BJ (cell line): Measurements from ENCODE around the gene ZNF512B. TPM values are rescaled to one million over a fixed set of nuclear protein-coding genes. Genes with fewer than 3 reads are reported as not detected.
A peak's percentile ranks its signal among the peaks of the same experiment; 100 is the strongest.
"Not testable (repeated sequence)": the region's sequence is repeated elsewhere in the genome, so short reads cannot be mapped to it uniquely, and the experiment has no call there.

Experiments used
- CTCF ChIA-PET: fragments of 350-600 bp; formaldehyde crosslinking; extraction: SDS; loops from one replicate; lab custom pipeline; 2021; ENCODE audit warnings: antibody characterized with exemption, inconsistent platforms; lab: Yijun Ruan, JAX
- POLR2A ChIA-PET: fragments of 300-600 bp; sonication (Branson Sonifier 250); formaldehyde crosslinking; extraction: SDS; loops from one replicate; lab custom pipeline; 2021; ENCODE audit warnings: antibody characterized with exemption; lab: Charles Lee
- DNase-seq: peaks from one replicate; pipeline ENCODE4 v3.0.0-alpha.2; 2011; ENCODE audit warnings: low read depth
- H3K27me3 ChIP-seq: 2 replicates; pipeline ENCODE4 v1.6.0; 2011; ENCODE audit warnings: low read length; ENCODE audit not compliant: control insufficient read depth, insufficient read depth
- H3K36me3 ChIP-seq: 2 replicates; pipeline ENCODE4 v1.5.1; 2011; ENCODE audit warnings: low read length; ENCODE audit not compliant: control insufficient read depth, insufficient read depth
- H3K4me3 ChIP-seq: 2 replicates; pipeline ENCODE4 v1.5.1; 2011; ENCODE audit warnings: low read depth, mild to moderate bottlenecking, control low read depth, low read length
- CTCF ChIP-seq: IDR thresholded peaks from 2 replicates; pipeline ENCODE4 v1.5.1; 2011; ENCODE audit warnings: low read depth, mild to moderate bottlenecking, control low read depth, inconsistent platforms, low read length, moderate library complexity; ENCODE audit not compliant: insufficient read depth
- polyA plus RNA-seq: library from polyadenylated mRNA; depleted of rRNA; stranded (reverse); fragments of >200 nt; gene quantifications from 2 replicates; pipeline ENCODE4 v1.2.3, GENCODE V29; 2011

Gene ZNF512B
- polyA plus RNA-seq, 1 experiment: 6.0 TPM

- H3K4me3 ChIP-seq: peak overlapping the region; percentile 38
- H3K36me3 ChIP-seq: no peaks in the 10 kb centered on the region
- peak; percentile 99 for TF ChIP-seq CTCF
- no peaks in the 10 kb centered on the region for H3K27me3 ChIP-seq
- peak; percentile 25 for DNase-seq
- ChIA-PET POLR2A (no interaction called here), CTCF (interaction anchor here (0.6 to 3.8 kb wide), 40 partner anchors 10 to 665 kb away, joined by 3 to 53 read pairs (median 4); partner anchors contain the start of genes DNAJC5, PTK6, TPD52L2 and UCKL1)
These were observed 4.1 kb upstream of the ZNF512B start for GRCh38 chr20:63973636-63974401.

DNA sequence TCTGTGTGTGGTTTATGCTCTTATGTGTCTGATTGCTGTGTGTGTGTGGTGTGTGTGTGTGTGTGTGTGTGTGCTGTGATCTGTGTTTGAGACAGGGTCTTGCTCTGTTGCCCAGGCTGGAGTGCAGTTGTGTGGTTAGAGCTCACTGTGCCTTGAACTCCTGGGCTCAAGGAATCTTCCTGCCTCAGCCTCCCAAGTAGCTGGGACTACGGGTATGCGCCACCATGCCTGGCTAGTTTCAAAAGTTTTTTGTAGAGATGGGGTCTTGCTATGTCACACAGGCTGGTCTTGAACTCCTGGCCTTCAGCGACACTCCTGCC, 3.4 kb upstream of the ZNF512B start:
- no peak for DNase-seq
- POLR2A ChIA-PET: no interaction called here
- CTCF ChIA-PET: interaction anchor here (0.6 to 3.8 kb wide), 28 partner anchors 9 to 664 kb away, joined by 3 to 53 read pairs (median 4); partner anchors contain the start of genes PTK6 and UCKL1
- Histone ChIP-seq H3K4me3 (no peak overlapping the region), H3K36me3 (no peaks in the 10 kb centered on the region), H3K27me3 (no peaks in the 10 kb centered on the region)
- TF ChIP-seq CTCF: no peak

- DNase-seq: no peak
- POLR2A ChIA-PET: no interaction called here
- Histone ChIP-seq H3K36me3 (peaks cover 1% of the 10 kb centered on the region; the same call in 1 of the 2 replicates), H3K4me3 (no peak overlapping the region), H3K27me3 (no peaks in the 10 kb centered on the region)
- CTCF ChIA-PET: interaction anchor here (0.8 to 3.8 kb wide), 5 partner anchors 22 to 664 kb away, joined by 3 to 53 read pairs (median 8); partner anchors contain the start of gene PTK6
- TF ChIP-seq CTCF: no peak
These were observed 2.8 kb upstream of the ZNF512B start for GRCh38 chr20:63972312-63973159.

DNA sequence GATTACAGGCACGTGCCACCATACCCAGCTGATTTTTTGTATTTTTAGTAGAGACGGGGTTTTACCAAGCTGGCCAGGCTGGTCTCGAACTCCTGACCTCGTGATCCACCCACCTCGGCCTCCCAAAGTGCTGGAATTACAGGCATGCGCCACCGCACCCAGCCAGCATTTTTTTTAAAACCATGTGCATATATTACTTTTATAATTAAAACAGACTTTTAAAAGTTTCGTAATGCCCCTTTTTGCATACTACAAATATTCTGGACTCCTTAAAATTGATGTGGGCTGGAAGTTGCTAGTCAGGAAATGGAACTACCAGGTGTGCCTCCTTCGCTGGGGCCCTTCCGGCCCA, 2.2 kb upstream of the ZNF512B start:
- POLR2A ChIA-PET: interaction anchor here (0.6 kb wide), 1 partner anchor 314 kb away, joined by 10 read pairs; the partner anchor contains the start of gene RTEL1
- CTCF ChIA-PET: interaction anchor here (3.1 kb wide), 1 partner anchor 186 kb away, joined by 17 read pairs; no protein-coding TSS in a partner anchor
- H3K27me3 ChIP-seq, DNase-seq, H3K36me3 ChIP-seq, H3K4me3 ChIP-seq: not testable (repeated sequence)

DNA sequence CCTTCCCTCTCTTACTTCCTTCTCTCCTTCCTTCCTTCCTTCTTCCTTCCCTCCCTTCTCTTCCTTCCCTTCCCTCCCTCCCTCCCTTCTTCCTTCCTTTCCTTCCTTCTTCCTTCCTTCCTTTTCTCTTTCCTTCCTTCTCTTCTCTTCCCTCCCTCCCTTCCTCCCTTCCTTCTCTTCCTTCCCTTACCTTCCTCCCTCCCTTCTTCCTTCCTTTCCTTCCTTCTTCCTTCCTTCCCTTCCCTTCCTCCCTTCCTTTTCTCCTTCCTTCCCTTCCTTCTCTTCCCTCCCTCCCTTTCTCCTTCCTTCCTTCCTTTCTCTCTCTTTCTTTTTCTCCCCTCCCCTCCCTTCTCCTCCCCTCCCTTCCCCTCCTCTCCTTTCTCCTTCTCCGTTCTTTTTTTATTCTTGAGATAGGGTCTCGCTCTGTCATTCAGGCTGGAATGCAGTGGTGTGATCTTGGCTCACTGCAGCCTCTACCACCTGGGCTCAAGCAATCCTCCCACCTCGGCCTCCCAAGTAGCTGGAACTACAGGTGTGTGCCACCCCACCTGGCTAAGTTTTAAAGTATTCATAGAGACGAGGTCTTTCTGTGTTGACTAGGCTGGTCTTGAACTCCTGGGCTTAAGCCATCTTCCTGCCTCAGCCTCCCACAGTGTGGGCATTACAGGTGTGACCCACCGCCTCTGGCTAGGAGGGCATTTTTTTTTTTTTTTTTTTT, 1.1 kb upstream of the ZNF512B start:
- ChIA-PET POLR2A (interaction anchor here (0.6 kb wide), 1 partner anchor 313 kb away, joined by 10 read pairs; the partner anchor contains the start of gene RTEL1), CTCF (interaction anchor here (0.9 kb wide), 1 partner anchor 101 kb away, joined by 3 read pairs; no protein-coding TSS in a partner anchor)
- Histone ChIP-seq H3K36me3 (peaks cover 9% of the 10 kb centered on the region), H3K4me3 (no peak overlapping the region), H3K27me3 (no peaks in the 10 kb centered on the region)
- no peak for DNase-seq
- no peak for TF ChIP-seq CTCF
